ENCODE results near the gene SPECC1. TPM values are rescaled to one million over a fixed set of nuclear protein-coding genes. Genes with fewer than 3 reads are reported as not detected.

SPECC1 gene
- total and polyA plus RNA-seq, 9 of the 15 experiments (the other 6 are each of a cell fraction or from before 2014, with no cell fraction given) = 2.4 to 19.6 (median 14.7) TPM

GRCh38 chr17:19996086-19996485 lies 13.1 kb upstream of the SPECC1 start:
- no peaks in the 10 kb centered on the region for H3K9me3 ChIP-seq (replicated peaks; ENCODE audit: control insufficient read depth, insufficient read depth, low read depth, low read length)
- 25% methylated on average over 1 of the region's 1 CpG for WGBS (ENCODE audit: insufficient coverage, low coverage, missing lambda C conversion rate)
- no peak overlapping the region for H3K4me3 ChIP-seq
- no peak overlapping the region for H3K9ac ChIP-seq (ENCODE audit: insufficient read depth in 1 of 2, low read depth in 2 of 2, low read length in 2 of 2)
- in situ Hi-C loops (cut with MboI) (loop anchor here (10.0 kb wide), 1 partner anchor 319 kb away; no protein-coding TSS in a partner anchor), intact Hi-C loops (cut with micrococcal nuclease) (no loop called here)
- H3K27ac ChIP-seq (ENCODE audit: extremely low read depth, low read depth, low read length) = no peak overlapping the region
- no peaks in the 10 kb centered on the region for H4K20me1 ChIP-seq (replicated peaks; ENCODE audit: control insufficient read depth, insufficient read depth, low read length)
- DNase-seq (ENCODE audit: extremely low read depth in 1 of 4, low spot score in 3 of 4) = no peak
- no peak overlapping the region for H3K4me2 ChIP-seq (ENCODE audit: insufficient read depth, low read length)
- no peaks in the 10 kb centered on the region for H3K36me3 ChIP-seq (ENCODE audit: control insufficient read depth, insufficient read depth, low read length)
- no peaks in the 10 kb centered on the region for H3K27me3 ChIP-seq (ENCODE audit: control insufficient read depth in 2 of 2, insufficient read depth in 2 of 2, low read length in 2 of 2)
- peaks cover 0 to 6% of the 10 kb centered on the region in 2 experiments; a peak in 3 of 5 replicates for H3K4me1 ChIP-seq (replicated peaks in 1 of 2; ENCODE audit: control insufficient read depth in 2 of 2, insufficient read depth in 2 of 2, low read length in 2 of 2)
- BruUV-seq (replicated peaks) = no TSS peak
- H3K9me1 ChIP-seq (ENCODE audit: control insufficient read depth, insufficient read depth, low read length) = no peaks in the 10 kb centered on the region
- CTCF ChIA-PET (ENCODE audit: low intra/inter-chr PET ratio) = no interaction called here
- POLR2A ChIA-PET = no interaction called here
- H2AFZ ChIP-seq (ENCODE audit: low read depth, low read length) = no peak overlapping the region
- ATAC-seq = no peak
- no peak for FAIRE-seq
- no peaks in the 10 kb centered on the region for H3K79me2 ChIP-seq (ENCODE audit: control insufficient read depth, insufficient read depth, low read length)
- TF ChIP-seq ZNF41 (CRISPR knock-in tag; conservative IDR thresholded peaks at IDR 0.05) (no peak), TSHZ1 (CRISPR knock-in tag; IDR thresholded peaks at IDR 0.05) (no peak), HMGXB4 (CRISPR knock-in tag; IDR thresholded peaks at IDR 0.05) (no peak), RBM34 (IDR thresholded peaks at IDR 0.05; ENCODE audit: borderline replicate concordance, insufficient read depth, low read length) (no peak), TRIM24 (IDR thresholded peaks at IDR 0.05) (no peak), ZNF507 (tag; conservative IDR thresholded peaks at IDR 0.05) (no peak), ZNF592 (IDR thresholded peaks at IDR 0.05) (no peak), NFE2L1 (tag; IDR thresholded peaks at IDR 0.05; ENCODE audit: borderline replicate concordance, low read depth) (no peak), ZBED1 (IDR thresholded peaks at IDR 0.05) (no peak), SMC3 (conservative IDR thresholded peaks at IDR 0.05; ENCODE audit: insufficient read depth, low read depth, low read length) (no peak), ZBTB43 (CRISPR knock-in tag; IDR thresholded peaks at IDR 0.05) (no peak)
